ENCODE data around the gene TEAD4. TPM values are rescaled to one million over a fixed set of nuclear protein-coding genes. Genes with fewer than 3 reads are reported as not detected.

Gene TEAD4
- total RNA-seq, 1 experiment from 2014 or later = 43.2 TPM

- TF ChIP-seq CTCF (IDR thresholded peaks at IDR 0.05 in 2 of 3, conservative IDR thresholded peaks at IDR 0.05 in 1 of 3; ENCODE audit: borderline replicate concordance in 1 of 3, insufficient read depth in 1 of 3, low read depth in 2 of 3, low read length in 2 of 3) = no peak
Measured at GRCh38 chr12:2973566-2973965, 14.4 kb downstream of the TEAD4 start (continued).

- TF ChIP-seq YY1 (IDR thresholded peaks at IDR 0.05; ENCODE audit: extremely low read depth, insufficient replicate concordance, low read depth, low read length) (no peak), TCF7L2 (IDR thresholded peaks at IDR 0.05; ENCODE audit: borderline replicate concordance, extremely low read depth, insufficient read depth, insufficient read length) (no peak), EZH2 (IDR thresholded peaks at IDR 0.05) (no peak), ZNF274 (IDR thresholded peaks at IDR 0.05; ENCODE audit: low read depth, low read length) (no peak), POLR2A (IDR thresholded peaks at IDR 0.05; ENCODE audit: borderline replicate concordance, extremely low read depth, insufficient read depth, insufficient read length) (no peak), RAD21 (IDR thresholded peaks at IDR 0.05; ENCODE audit: low read depth) (no peak), SP1 (IDR thresholded peaks at IDR 0.05; ENCODE audit: low read depth) (no peak), MAX (IDR thresholded peaks at IDR 0.05) (no peak), CBX3 (IDR thresholded peaks at IDR 0.05; ENCODE audit: low read depth) (no peak), ATF3 (IDR thresholded peaks at IDR 0.05) (no peak)
- ChIA-PET CTCF (no interaction called here), RAD21 (ENCODE audit: low non-redundant PET in 1 of 2, low total read pairs in 2 of 2, uncharacterized antibody in 2 of 2, unreplicated experiment in 2 of 2) (no interaction called here), POLR2A (no interaction called here)
- no peaks in the 10 kb centered on the region for H4K20me1 ChIP-seq (ENCODE audit: insufficient read depth)
- H3K27me3 ChIP-seq (ENCODE audit: insufficient read depth, low read length) = no peaks in the 10 kb centered on the region
- H3K4me1 ChIP-seq (ENCODE audit: control insufficient read depth in 1 of 2, insufficient read depth in 2 of 2, low read length in 2 of 2) = no peaks in the 10 kb centered on the region
- no peak overlapping the region for H3K27ac ChIP-seq (ENCODE audit: low read depth, low read length)
- intact Hi-C loops (cut with micrococcal nuclease) = no loop called here
- no peaks in the 10 kb centered on the region for H3K9me2 ChIP-seq (ENCODE audit: insufficient read depth)
- no peaks in the 10 kb centered on the region for H3K9me3 ChIP-seq (ENCODE audit: control insufficient read depth in 1 of 2, insufficient read depth in 1 of 2, low read depth in 1 of 2, low read length in 2 of 2)
- H3K36me3 ChIP-seq (ENCODE audit: control insufficient read depth in 1 of 2, insufficient read depth in 2 of 2, low read length in 2 of 2) = peaks cover 0 to 8% of the 10 kb centered on the region in 2 experiments; a peak in 1 of 4 replicates
- H3K79me2 ChIP-seq (ENCODE audit: insufficient read depth, low read length) = peaks cover 76% of the 10 kb centered on the region
- H3K4me2 ChIP-seq (ENCODE audit: low read length) = no peak overlapping the region
- no TSS peak for BruUV-seq (replicated peaks)
- DNase-seq (ENCODE audit: low read depth, low spot score) = no peak
- no peak overlapping the region for H3K4me3 ChIP-seq (replicated peaks in 1 of 2; ENCODE audit: low read depth in 1 of 2, low read length in 2 of 2)
- peak; percentile 69; the same call in 1 of the 2 replicates for ATAC-seq
- H3K9ac ChIP-seq (ENCODE audit: low read length) = no peak overlapping the region
- H2AFZ ChIP-seq (ENCODE audit: low read depth, low read length, poor library complexity, severe bottlenecking) = no peak overlapping the region
Measured at GRCh38 chr12:2974560-2974971, 15.4 kb downstream of the TEAD4 start.
